ENCODE data around the gene ANKRD35.

ANKRD35 gene

DNA sequence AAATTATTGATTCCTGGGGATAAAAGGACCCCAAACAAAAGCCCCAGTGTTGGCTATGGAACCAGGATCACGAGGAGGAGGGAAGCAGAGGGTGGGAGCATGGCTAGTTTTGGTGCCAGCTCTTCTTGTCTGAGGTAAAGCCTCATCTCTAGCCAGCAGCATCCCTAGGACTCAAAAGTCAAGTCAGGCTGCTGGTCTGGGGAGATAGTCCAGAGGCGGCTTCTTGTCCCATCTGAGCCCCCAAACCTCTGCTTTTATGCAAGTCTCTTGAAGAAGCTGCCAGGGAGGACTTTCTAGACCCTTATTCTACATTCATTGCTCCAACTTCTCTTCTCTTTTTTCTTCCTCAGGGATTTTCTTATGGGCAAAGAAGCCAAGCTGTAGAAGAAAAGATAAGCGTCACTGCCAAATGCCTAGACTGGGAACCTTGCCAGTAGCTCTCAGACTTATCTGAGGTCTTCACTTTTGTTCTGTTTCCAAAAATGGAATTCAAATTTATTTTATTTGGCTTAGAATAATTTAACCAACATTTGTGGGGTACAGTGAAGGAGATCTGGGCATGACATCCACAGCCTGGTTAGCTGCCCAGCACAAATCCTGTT is 6.9 kb upstream of the ANKRD35 start:
- no peak overlapping the region for H3K4me3 ChIP-seq (ENCODE audit: low read length)
- no peak for DNase-seq (ENCODE audit: low read depth)
- TF ChIP-seq, protein P1, sequence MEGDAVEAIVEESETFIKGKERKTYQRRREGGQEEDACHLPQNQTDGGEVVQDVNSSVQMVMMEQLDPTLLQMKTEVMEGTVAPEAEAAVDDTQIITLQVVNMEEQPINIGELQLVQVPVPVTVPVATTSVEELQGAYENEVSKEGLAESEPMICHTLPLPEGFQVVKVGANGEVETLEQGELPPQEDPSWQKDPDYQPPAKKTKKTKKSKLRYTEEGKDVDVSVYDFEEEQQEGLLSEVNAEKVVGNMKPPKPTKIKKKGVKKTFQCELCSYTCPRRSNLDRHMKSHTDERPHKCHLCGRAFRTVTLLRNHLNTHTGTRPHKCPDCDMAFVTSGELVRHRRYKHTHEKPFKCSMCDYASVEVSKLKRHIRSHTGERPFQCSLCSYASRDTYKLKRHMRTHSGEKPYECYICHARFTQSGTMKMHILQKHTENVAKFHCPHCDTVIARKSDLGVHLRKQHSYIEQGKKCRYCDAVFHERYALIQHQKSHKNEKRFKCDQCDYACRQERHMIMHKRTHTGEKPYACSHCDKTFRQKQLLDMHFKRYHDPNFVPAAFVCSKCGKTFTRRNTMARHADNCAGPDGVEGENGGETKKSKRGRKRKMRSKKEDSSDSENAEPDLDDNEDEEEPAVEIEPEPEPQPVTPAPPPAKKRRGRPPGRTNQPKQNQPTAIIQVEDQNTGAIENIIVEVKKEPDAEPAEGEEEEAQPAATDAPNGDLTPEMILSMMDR (IDR thresholded peaks at IDR 0.05; ENCODE audit: insufficient read depth, low read depth, low read length, missing control alignments) = no peak

GRCh38 chr1:145891587-145892485 is 6.2 kb upstream of the ANKRD35 start:
- TF ChIP-seq, protein P1 (IDR thresholded peaks at IDR 0.05; ENCODE audit: insufficient read depth, low read depth, low read length, missing control alignments) = peak; percentile 95
- H3K4me3 ChIP-seq (ENCODE audit: low read length) = peak overlapping the region; percentile 17
- DNase-seq (ENCODE audit: low read depth) = peak; percentile 99

- DNase-seq (ENCODE audit: low read depth) = peak; percentile 70
- H3K4me3 ChIP-seq (ENCODE audit: low read length) = no peak overlapping the region
- TF ChIP-seq, protein P1 (IDR thresholded peaks at IDR 0.05; ENCODE audit: insufficient read depth, low read depth, low read length, missing control alignments) = no peak
Measured at GRCh38 chr1:145891143-145891542, 5.5 kb upstream of the ANKRD35 start.

DNA sequence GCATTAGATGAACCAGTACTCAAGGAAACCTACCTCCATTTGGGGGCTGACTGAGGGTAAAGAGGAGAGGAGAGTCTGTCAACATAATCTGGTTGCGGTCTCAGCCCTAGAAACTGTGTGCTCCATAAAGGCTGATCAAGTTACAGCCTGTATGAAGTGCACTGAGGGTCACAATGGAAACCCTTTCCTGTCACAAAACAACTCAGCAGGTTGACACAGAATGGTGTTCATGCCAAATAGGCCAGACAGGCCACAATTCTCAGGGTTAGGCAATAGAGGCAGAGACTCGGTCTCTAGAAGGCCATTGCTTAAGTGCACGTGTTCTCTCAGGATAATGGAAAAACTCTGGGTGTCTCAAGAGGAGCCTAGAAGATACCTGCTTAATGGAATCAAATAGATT is 4.1 kb upstream of the ANKRD35 start:
- TF ChIP-seq, protein P1 (IDR thresholded peaks at IDR 0.05; ENCODE audit: insufficient read depth, low read depth, low read length, missing control alignments) = no peak
- DNase-seq (ENCODE audit: low read depth) = peak; percentile 40
- H3K4me3 ChIP-seq (ENCODE audit: low read length) = no peak overlapping the region

GRCh38 chr1:145887631-145888030 is 2.0 kb upstream of the ANKRD35 start:
- TF ChIP-seq, protein P1 (IDR thresholded peaks at IDR 0.05; ENCODE audit: insufficient read depth, low read depth, low read length, missing control alignments) = no peak
- DNase-seq (ENCODE audit: low read depth) = peak; percentile 24
- H3K4me3 ChIP-seq (ENCODE audit: low read length) = no peak overlapping the region

- TF ChIP-seq, protein P1 (IDR thresholded peaks at IDR 0.05; ENCODE audit: insufficient read depth, low read depth, low read length, missing control alignments) = no peak
- H3K4me3 ChIP-seq (ENCODE audit: low read length) = no peak overlapping the region
- DNase-seq (ENCODE audit: low read depth) = no peak
Measured at GRCh38 chr1:145886816-145887215, 1.1 kb upstream of the ANKRD35 start.

Data from epithelial cell of esophagus (primary cell).